Psoas muscle (tissue), 8 donors: ENCODE results near the gene BIRC6. TPM values are rescaled to one million over a fixed set of nuclear protein-coding genes. Genes with fewer than 3 reads are reported as not detected.

ENCODE experiments used
- ATAC-seq, 4 donors: fragments of 200-7000 bp; cut with Tn5 transposase; one replicate each; pipeline ENCODE4 v1.9.1; 2020; ENCODE audit warnings: moderate library complexity in 3 of 4, mild to moderate bottlenecking in 2 of 4
- DNase-seq, 2 donors: peaks; one replicate each; pipeline ENCODE4 v3.0.0-alpha.2; 2020
- H3K27ac ChIP-seq: fragments of 200-600 bp; one replicate; pipeline ENCODE4 v1.8.0; 2022
- H3K27me3 ChIP-seq, 3 donors: fragments of 200-600 bp in 1 of 3; one replicate each; pipeline versions ENCODE4 v1.6.1 to v1.8.0; 2013 to 2022; ENCODE audit warnings: low read length in 2 of 3, mild to moderate bottlenecking in 2 of 3, moderate library complexity in 1 of 3; ENCODE audit not compliant: insufficient read depth in 3 of 3
- H3K36me3 ChIP-seq, 2 donors: fragments of 200-600 bp in 1 of 2; one replicate each; pipeline versions ENCODE4 v1.6.1 to v1.8.0; 2013 to 2022; ENCODE audit warnings: low read depth in 1 of 2, mild to moderate bottlenecking in 1 of 2, moderate library complexity in 1 of 2; ENCODE audit not compliant: insufficient read depth in 1 of 2
- H3K4me1 ChIP-seq: fragments of 200-600 bp; one replicate; pipeline ENCODE4 v1.8.0; 2022
- H3K4me3 ChIP-seq: fragments of 200-600 bp; one replicate; pipeline ENCODE4 v1.8.0; 2022; ENCODE audit warnings: mild to moderate bottlenecking
- H3K9me3 ChIP-seq: fragments of 200-600 bp; one replicate; pipeline ENCODE4 v1.8.0; 2022
- CTCF ChIP-seq: fragments of 200-600 bp; IDR thresholded peaks from one replicate; pipeline ENCODE4 v1.8.0; 2022; ENCODE audit warnings: antibody characterized with exemption
- WGBS, 3 donors: extraction: QIAGEN DNeasy Blood & Tissue Kit; methylation state at CpG; one replicate each; pipeline versions ENCODE4 v1.1.6 to v1.1.7; 2013; 5-methylcytosine and 5-hydroxymethylcytosine counted together
- intact Hi-C, 2 donors: fragments of 100-400 bp; cut with DNase I; formaldehyde crosslinking; loops; one replicate each; pipeline versions ENCODE4 v1.11.0 to v1.14.2; 2022
- polyA plus RNA-seq, 3 donors: library from polyadenylated mRNA; stranded (reverse); fragments of 200-250 nt; gene quantifications; one replicate each; pipeline ENCODE4 v1.2.3, GENCODE V29; 2013
- total RNA-seq, 4 donors: library from RNA; stranded (reverse); fragmentation: NEBNext Ultra II Directional in 2 of 4; extraction: Animal tissue kit (Norgen Biotek cat#: 25700) in 2 of 4; gene quantifications; one replicate each; pipeline versions ENCODE4 v1.2.1 to v1.2.4, GENCODE V29; 2021 to 2023
- donor health status: healthy with polysubstance abuse.
- donor health status: DM: no; HTN: no; CAD: no; lungs with moderate emphysema.
- donor health status: Bipolar disorder and iron deficiency.
- donor health status: healthy.
- donor health status: DM: yes; HTN: yes; CAD: no.
- donor health status: DM: no; HTN: no; CAD: no.
- donor health status: DM: no; HTN: no; CAD: no.
- donor health status: DM: yes; HTN: yes; CAD: no.

BIRC6 gene
- total and polyA plus RNA-seq, 7 donors, result 11.1 to 66.7 (median 38.1) TPM

DNA sequence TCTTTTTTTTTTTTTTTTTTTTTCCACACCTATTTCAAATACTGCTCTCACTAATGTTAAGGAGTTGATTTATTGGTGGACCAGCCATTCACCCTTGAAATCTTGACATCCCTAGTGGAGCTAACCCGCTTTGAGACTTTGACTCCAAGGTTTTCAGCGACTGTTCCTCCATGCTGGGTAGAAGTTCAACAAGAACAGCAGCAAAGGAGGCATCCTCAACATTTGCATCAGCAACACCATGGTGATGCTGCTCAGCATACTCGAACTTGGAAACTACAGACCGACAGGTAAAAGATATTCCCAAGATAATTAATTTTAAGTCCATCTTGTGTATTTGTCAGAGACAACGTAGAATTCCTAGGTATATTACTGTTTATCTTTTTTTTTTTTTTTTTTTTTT lies 74.0 kb downstream of the BIRC6 start:
- peaks cover 0 to 32% of the 10 kb centered on the region in 2 donors for H3K36me3 ChIP-seq
- ATAC-seq (no peak), DNase-seq (no peak)
- H3K4me1 ChIP-seq, result peaks cover 21% of the 10 kb centered on the region
- WGBS, 3 donors, result 97 to 99% (median 98%) methylated on average over 5 of the region's 5 CpGs
- H3K27ac ChIP-seq, result no peak overlapping the region
- TF ChIP-seq CTCF, result no peak
- H3K27me3 ChIP-seq, result no peaks in the 10 kb centered on the region
- intact Hi-C loops, result no loop called here
- no peaks in the 10 kb centered on the region for H3K9me3 ChIP-seq
- no peak overlapping the region for H3K4me3 ChIP-seq

GRCh38 chr2:32436150-32436549 lies 79.3 kb downstream of the BIRC6 start:
- no peak for TF ChIP-seq CTCF
- ATAC-seq (no peak), DNase-seq (no peak)
- Histone ChIP-seq H3K4me3 (no peak overlapping the region), H3K27ac (no peak overlapping the region), H3K9me3 (no peaks in the 10 kb centered on the region), H3K36me3 (peaks cover 0 to 65% of the 10 kb centered on the region in 2 donors), H3K4me1 (no peaks in the 10 kb centered on the region), H3K27me3 (no peaks in the 10 kb centered on the region)
- intact Hi-C loops, result no loop called here
- 81 to 82% (median 82%) methylated on average over 6 of the region's 6 CpGs for WGBS, 3 donors

DNA sequence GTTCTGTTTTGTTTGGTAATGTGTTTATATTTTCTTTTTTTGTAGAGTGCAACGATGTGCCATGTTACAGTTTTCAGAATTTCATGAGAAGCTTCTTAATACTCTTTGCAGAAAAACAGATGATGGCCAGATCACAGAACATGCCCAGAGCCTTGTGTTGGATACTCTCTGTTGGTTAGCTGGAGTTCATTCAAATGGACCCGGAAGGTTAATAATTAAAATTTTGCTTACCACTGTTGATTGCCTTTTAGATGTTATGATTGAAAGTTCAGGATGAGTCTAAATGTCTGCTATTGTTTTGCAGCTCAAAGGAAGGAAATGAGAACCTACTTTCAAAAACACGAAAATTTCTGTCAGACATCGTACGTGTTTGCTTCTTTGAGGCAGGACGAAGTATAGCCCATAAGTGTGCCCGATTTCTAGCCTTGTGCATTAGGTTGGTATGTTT lies 85.2 kb downstream of the BIRC6 start:
- TF ChIP-seq CTCF, result no peak
- Histone ChIP-seq H3K36me3 (peaks cover 8 to 82% of the 10 kb centered on the region in 2 donors), H3K4me1 (no peaks in the 10 kb centered on the region), H3K27ac (no peak overlapping the region), H3K4me3 (no peak overlapping the region), H3K9me3 (no peaks in the 10 kb centered on the region), H3K27me3 (no peaks in the 10 kb centered on the region)
- WGBS, 3 donors, result 83 to 87% (median 87%) methylated on average over 7 of the region's 7 CpGs
- ATAC-seq (no peak), DNase-seq (no peak)
- intact Hi-C loops, result no loop called here

- intact Hi-C loops, result no loop called here
- Histone ChIP-seq H3K36me3 (peaks cover 8 to 78% of the 10 kb centered on the region in 2 donors), H3K4me3 (no peak overlapping the region), H3K27me3 (no peaks in the 10 kb centered on the region), H3K4me1 (no peaks in the 10 kb centered on the region), H3K9me3 (no peaks in the 10 kb centered on the region), H3K27ac (no peak overlapping the region)
- DNase-seq (no peak), ATAC-seq (no peak)
- 96 to 97% (median 97%) methylated on average over 6 of the region's 6 CpGs for WGBS, 3 donors
- no peak for TF ChIP-seq CTCF
Measured at GRCh38 chr2:32446369-32446768, 89.5 kb downstream of the BIRC6 start.

GRCh38 chr2:32450851-32451250 lies 94.0 kb downstream of the BIRC6 start:
- H3K36me3 ChIP-seq, result peaks cover 4 to 47% of the 10 kb centered on the region in 2 donors
- no peak for TF ChIP-seq CTCF

More at GRCh38 chr2:32450851-32451250, 94.0 kb downstream of the BIRC6 start:
- Histone ChIP-seq H3K4me1 (no peaks in the 10 kb centered on the region), H3K27ac (no peak overlapping the region), H3K4me3 (no peak overlapping the region), H3K9me3 (no peaks in the 10 kb centered on the region), H3K27me3 (no peaks in the 10 kb centered on the region)
- intact Hi-C loops, result no loop called here
- DNase-seq (no peak), ATAC-seq (no peak)
